ENCODE data around the gene FIP1L1.
"Not testable (repeated sequence)": the region's sequence is repeated elsewhere in the genome, so short reads cannot be mapped to it uniquely, and the experiment has no call there.

Gene FIP1L1

DNA sequence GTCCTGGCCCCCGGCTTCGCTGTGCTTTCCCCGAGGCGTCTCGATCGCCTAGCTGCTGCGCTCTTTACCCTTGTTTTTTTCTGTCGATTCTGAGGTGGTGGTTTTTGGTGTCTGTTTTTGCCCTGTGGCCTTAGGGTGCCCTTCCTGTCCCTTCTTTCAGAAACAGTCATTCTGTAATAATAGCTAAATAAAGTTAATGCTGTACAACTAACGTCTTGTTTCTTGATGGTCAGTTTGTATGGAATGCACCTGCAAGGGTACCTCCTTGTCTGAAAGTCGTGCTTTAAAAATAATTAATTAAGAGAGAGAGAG, 686 bp downstream of the FIP1L1 start:
- DNase-seq, result no peak

GRCh38 chr4:53380221-53380620, 2.8 kb downstream of the FIP1L1 start:
- DNase-seq, result no peak

DNA sequence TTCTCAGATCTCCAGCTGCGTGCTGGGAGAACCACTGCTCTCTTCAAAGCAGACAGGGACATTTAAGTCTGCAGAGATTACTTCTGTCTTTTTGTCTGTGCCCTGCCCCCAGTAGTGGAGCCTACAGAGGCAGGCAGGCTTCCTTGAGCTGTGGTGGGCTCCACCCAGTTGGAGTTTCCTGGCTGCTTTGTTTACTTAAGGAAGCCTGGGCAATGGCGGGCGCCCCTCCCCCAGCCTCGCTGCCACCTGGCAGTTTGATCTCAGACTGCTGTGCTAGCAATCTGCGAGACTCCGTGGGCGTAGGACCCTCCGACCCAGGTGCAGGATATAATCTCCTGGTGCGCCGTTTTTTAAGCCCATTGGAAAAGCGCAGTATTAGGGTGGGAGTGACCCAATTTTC, 32.0 kb downstream of the FIP1L1 start:
- not testable (repeated sequence) for DNase-seq

DNA sequence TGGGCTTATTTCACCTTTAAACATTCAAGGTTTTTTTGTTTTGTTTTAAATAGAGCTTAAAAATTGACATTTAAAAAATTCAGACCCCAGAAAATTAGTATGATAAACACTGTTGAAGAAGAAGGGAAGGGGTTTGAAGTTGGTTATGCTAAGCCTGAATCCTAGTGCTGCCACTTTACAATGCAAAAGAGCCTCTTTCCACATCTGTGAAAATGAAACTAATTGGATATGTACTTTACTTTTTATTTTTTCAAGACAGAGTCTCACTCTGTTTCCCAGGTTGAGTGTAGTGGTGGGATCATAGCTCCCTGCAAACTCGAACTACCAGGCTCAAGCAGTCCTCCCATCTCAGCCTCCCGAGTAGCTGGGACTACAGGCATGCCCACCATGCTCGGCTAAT, 41.8 kb downstream of the FIP1L1 start:
- DNase-seq, result no peak

- no peak for DNase-seq
Observed at GRCh38 chr4:53421791-53422190, 44.4 kb downstream of the FIP1L1 start.

DNA sequence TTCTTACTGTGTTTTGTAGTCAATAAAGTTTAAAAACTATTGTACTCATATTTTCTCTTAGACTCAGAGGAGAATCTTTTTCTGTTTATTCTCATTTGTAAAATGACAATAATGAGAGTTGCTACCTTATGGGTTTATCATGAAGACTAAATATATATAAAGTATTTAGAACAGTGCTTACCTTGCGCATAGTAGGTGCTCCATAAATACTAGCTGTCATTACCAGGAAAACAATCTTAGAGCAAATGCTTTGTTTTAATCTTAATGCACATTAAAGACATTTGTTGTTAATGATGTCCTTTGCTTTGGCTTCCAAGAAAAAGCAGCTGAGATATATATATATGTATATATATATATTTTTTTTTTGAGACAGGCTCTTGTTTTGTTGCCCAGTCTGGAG, 44.9 kb downstream of the FIP1L1 start:
- no peak for DNase-seq

- no peak for DNase-seq
Observed at GRCh38 chr4:53424280-53424679, 46.8 kb downstream of the FIP1L1 start.

GRCh38 chr4:53427366-53427765, 49.9 kb downstream of the FIP1L1 start:
- no peak for DNase-seq

DNA sequence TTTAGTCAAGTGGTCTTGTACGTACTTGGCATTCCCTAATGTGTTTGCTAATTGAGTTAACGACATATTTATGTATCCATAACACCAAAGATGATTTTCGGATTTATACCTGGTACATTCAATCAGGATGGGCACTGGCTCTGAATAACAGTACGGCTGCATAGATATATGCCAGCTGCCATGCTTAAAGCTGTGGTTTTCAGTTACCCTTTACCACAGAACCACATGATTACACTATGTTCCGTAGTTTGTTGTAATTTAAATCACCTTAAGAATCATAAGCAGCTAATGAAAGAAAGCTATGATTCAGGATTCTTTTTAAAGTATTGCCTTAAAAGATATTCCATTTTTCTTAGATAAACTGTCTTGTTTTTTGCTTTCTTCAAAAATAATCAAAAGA, 53.6 kb downstream of the FIP1L1 start:
- DNase-seq, result no peak

DNA sequence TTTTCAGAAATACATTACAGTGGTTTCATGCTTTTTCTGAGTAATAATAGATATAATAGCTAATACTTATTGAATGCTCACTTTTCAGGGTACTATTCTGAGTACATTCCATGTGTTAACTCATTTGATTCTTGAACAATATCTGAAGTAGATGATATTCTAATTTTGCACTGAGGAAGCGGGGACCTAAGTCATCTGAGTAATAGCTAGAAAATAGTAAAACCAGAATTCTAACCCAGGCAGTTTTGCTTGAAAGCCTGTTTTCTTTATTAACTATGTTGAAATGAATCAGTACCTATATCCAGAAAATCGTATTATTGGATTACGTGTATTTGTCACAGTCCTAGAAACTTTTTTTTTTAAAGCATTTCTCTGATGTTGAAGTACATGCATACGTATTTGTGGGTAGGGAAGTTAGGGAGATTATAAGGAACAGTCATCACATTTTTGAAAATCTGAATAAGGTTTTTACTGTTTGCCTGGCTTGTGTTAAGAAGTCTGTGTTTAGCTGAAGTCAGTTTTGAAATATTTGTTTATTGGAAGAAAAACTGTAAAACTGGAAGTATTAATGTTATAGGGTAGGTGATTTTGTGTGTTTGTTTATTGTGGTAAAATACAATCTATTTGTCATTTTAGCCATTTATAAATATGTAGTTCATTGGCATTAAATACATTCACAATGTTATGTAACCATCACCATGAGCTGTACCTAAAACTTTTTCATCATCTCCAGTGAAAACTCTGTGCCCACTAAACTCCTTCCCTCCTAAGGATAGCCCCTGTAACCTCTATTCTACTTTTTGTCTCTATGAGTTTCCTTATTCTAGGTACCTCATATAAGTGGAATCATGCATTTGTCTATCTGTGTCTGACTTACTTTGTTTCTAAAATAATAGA, 55.3 kb downstream of the FIP1L1 start:
- DNase-seq, result no peak

DNA sequence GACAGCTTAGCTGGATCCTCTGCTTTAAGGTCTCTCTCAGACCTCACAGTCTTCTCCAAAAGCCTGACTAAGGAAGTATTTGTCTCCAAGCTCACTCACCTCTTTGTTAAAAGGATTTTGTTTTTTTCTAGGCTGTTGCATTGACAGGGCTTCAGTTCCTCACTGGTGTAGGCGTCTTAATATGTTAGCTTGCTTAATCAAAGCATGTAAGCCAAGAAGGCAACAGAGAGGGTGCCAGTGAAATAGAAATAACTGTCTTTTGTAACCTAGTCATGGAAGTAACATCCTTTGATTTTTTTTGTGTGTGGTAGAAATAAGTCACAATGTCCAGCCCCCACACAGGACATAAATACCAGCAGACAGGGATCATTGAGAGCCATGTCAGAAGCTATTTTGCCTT, 58.8 kb downstream of the FIP1L1 start:
- no peak for DNase-seq

- DNase-seq, result no peak
Observed at GRCh38 chr4:53441564-53441963, 64.1 kb downstream of the FIP1L1 start.

GRCh38 chr4:53444954-53445353, 67.5 kb downstream of the FIP1L1 start:
- no peak for DNase-seq

DNA sequence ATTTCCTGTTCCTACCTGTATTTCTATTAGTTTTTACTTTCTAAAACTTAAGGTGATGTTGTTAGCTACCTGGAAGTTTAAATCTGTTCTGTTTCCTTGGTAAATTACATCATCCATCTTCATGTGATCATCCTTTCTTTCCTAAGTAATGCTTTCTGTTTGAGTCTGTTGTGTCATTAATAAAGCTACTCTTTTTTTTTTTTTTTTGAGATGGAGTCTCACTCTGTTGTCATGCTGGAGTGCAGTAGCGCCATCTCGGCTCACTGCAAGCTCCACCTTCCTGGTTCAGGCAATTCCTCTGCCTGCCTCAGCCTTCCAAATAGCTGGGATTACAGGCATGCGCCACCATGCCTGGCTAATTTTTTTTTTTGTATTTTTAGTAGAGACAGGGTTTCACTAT, 73.3 kb downstream of the FIP1L1 start:
- no peak for DNase-seq

- no peak for DNase-seq
Observed at GRCh38 chr4:53453385-53453784, 75.9 kb downstream of the FIP1L1 start.

DNA sequence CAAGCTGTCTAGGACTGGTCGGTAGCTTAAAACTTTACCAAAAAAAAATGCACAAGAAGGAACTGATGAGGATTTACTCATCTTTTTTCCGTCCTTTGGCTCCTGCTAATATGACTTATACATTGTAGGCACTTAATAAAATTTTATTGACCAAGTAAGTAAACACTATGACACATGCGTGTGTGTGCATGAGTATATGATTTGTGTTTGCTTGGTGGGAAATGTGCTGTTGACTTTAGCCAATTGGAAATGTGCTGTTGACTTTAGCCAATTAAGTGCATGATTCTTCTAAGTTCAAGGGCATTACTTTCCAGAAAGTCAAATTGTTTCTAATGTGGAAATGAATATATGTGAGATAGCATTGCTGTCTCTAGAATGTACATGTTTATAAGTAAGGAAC, 78.3 kb downstream of the FIP1L1 start:
- DNase-seq, result no peak

DNA sequence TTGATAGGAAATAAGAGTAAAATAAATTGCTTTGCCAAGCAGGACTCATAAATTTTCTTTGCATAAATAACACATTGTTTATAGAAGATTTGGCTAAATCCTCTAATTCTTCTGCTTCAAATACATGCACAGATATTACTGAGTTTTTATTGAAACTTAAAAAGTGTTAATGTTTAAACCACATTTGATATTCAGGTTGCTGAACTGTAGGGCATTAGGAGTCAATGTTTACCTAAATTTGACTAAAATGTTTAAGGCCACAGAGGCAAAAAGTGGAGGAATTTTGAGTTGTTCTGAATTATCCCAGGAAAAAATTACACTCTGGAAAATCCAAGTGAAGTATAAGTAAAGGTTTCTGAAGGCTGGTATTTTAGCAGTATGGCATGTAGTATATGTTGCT, 78.7 kb downstream of the FIP1L1 start:
- DNase-seq, result no peak

DNA sequence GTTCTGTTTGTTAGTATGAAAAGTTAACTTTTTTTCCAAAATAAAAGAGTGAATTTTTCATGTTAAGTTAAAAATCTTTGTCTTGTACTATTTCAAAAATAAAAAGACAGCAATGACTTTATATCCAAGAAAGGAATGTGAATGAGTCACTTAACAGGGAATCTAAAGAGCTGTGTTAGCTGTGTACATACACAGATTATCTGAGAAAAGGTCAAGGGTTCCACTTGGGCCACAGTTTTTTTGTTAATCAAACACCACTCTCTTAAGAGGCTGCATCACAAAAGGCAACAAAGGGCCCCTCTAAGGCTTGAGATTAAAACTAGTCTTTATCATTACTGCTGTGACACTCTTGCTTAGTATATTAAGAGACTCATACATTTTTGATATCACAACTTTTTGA, 82.1 kb downstream of the FIP1L1 start:
- DNase-seq, result no peak

DNA sequence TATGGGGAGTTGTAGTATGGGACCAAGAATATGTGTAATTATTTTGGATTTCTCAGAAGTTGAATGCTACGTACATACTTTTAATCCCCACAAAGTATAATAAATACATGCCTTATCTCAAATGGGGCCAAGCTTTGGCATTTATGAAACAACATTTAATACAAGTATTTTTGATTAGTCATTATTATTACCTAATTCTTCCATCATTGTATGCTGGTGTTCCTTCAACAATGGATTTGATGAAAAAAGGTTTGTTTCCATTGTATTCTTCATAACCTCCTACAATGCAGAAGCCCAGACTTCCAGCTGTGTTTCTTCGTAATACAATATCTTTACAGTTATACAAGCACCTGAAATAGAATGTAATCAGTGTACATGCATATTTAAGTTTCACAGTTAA, 83.8 kb downstream of the FIP1L1 start:
- DNase-seq, result no peak

- no peak for DNase-seq
Observed at GRCh38 chr4:53463340-53463739, 85.9 kb downstream of the FIP1L1 start.

DNA sequence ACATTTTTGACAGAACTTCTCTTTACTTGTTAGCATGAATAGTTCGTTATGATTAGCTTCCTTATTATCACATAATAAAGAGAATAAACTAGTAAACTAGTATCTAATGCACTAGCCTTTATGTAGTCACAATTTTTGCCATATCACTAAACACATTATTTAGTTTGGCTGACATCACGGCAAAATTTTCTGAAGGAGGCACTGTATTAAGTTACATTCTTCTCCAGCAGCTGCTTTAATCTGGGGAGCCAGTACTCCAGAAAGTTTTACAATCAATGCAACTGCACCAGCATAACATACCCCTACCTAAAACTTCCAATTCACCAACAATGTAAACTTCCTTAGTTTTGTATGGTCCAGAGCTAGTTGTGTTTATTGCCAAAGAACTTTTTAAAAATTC, 87.8 kb downstream of the FIP1L1 start:
- DNase-seq, result no peak

DNA sequence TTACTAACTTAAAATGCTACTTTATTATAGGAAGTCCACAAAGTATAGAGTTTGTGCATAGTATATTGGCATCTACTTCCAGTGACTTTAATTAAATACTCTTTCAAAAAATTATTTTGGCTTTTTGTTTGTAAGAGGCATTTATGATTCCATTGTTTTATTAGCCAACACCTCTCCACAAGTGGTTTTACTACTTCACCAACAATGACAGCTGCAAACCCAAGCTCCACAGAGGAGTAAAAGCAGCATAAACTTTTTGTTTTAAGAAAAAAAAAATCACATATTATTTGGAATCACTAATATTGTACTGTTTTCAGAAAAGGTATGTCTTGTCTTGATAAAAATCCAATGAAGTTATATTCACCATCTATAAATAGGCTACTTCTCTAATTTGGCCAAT, 88.5 kb downstream of the FIP1L1 start:
- no peak for DNase-seq

DNA sequence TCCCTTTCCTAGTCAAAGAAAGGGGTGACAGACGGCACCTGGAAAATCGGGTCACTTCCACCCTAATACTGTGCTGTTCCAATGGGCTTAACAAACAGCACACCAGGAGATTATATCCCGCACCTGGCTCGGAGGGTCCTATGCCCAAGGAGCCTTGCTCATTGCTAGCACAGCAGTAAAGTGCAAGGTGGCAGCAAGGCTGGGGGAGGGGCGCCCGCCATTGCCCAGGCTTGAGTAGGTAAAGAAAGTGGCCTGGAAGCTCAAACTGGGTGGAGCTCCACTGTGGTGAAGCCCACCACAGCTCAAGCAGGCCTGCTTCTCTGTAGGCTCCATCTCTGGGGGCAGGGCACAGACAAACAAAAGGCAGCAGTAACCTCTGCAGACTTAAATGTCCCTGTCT, 89.1 kb downstream of the FIP1L1 start:
- not testable (repeated sequence) for DNase-seq

- DNase-seq, result no peak
Observed at GRCh38 chr4:53476232-53477037, 99.0 kb downstream of the FIP1L1 start.

All from retina (tissue), 1 donor.